Fibroblast of peridontal ligament (primary cell): ENCODE measurements around the gene UPP2.

ENCODE experiments used
- DNase-seq: peaks from one replicate; pipeline ENCODE4 v3.0.0-alpha.2; 2010; ENCODE audit errors: extremely low read depth

UPP2 gene

GRCh38 chr2:158101384-158101926 lies at the start of gene UPP2:
UPP2 (plus strand) TSS chr2:158101876; CDS start chr2:158102064, 188 bp downstream.
- no peak for DNase-seq

DNA sequence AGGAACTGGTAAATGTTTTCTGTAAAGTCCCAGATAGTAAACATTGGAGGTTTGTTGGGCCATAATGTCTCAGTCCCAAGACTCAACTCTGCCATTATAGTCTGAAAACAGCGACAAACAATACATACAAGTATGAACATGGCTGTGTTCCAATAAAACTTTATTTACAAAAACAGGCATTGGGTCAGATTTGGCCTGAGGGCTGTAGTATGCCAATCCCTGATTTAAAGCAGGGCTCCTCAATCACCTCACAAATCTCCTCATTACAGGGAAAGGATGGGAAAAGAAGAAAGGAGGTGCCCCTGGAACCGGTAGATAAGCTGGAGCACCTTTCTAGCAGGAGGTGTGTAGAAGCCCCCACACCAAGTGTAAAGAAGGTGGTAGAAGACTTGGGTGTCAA lies 48.9 kb upstream of the UPP2 start:
- no peak for DNase-seq

DNA sequence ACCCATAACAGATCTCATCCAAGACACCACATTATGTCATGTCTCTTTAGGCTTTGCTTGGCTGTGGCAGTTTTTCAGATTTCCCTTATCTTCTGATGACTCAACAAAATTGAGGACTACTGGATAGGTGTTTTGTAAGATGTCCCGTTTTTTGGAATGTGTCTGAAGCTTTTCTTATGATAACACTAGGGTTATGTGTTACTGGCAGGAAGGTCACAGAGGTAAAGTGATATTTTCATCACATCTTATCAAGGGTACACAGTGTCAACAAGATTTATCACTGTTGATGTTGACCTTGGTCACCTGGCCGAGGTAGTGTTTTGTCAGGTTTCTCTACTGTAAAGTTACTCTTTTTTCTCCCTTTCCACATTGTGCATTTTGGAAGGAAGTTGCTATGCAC lies 44.8 kb upstream of the UPP2 start:
- DNase-seq, result no peak

- DNase-seq, result no peak
Measured at GRCh38 chr2:158060160-158060834, 41.4 kb upstream of the UPP2 start.

DNA sequence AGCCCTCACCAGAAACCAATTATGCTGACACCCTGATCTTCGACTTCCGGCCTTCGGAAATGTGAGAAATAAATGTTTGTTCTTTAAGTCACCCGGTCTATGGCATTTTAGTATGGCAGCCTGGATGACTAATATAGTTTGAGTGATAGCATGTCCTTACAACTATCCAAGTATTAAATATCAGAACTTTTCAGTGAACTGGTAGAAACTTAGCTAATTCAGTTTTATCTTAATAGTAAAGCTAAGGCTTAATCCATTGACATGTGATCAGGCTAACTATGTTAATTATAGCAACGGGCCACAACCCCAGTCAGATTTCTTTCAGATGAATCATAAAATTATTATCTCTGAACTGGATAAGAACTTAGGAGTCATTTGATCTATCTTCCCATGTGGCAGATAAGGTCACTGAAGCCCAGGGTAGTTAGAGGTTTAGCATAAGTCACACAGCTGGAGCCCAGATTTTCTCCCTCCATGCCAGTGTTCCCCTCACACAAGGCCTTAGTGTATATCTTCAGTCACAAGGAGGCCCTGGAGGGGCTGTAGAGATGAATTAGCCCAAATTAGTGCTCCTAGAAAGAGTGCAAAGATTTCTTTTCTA lies 40.7 kb upstream of the UPP2 start:
- peak; percentile 59 for DNase-seq

DNA sequence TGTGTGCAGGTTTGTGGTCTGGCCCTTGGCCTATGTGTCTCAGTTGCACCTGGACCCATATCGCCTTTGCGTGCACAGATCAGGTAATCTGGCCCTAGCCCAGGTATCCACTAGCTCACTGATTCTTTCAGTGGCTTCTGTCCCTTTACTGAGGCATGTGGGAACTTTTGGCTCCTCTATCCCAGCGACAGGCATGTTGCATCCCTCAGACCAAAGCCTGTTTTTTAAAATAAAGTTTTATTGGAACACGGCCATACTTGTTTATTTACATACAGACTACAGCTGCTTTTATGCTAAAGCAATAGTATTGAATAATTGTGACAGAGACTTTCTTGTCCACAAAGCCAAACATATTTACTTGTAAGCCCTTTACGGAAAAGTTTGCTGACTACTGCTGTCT lies 39.9 kb upstream of the UPP2 start:
- DNase-seq, result no peak

- no peak for DNase-seq
Measured at GRCh38 chr2:158066046-158066713, 35.5 kb upstream of the UPP2 start.

DNA sequence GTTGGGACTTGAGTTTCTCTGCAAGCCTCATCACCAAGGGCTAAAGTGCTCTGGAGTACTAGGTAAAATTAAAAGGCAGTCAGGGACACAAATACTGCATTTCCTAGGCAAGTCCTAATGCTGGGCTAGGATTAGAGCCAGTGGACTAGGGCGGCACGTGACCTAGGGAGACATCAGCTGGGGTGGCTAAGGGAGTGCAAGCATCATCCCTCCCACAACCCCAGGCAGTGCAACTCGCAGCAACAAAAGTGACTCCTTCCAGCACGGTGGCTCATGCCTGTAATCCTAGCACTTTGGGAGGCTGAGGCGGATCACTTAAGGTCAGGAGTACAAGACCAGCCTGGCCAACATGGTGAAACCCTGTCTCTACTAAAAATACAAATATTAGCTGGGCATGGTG lies 30.7 kb upstream of the UPP2 start:
- DNase-seq, result no peak

GRCh38 chr2:158072361-158072760 lies 29.3 kb upstream of the UPP2 start:
- no peak for DNase-seq

- peak; percentile 3 for DNase-seq
Measured at GRCh38 chr2:158079672-158080071, 22.0 kb upstream of the UPP2 start.

DNA sequence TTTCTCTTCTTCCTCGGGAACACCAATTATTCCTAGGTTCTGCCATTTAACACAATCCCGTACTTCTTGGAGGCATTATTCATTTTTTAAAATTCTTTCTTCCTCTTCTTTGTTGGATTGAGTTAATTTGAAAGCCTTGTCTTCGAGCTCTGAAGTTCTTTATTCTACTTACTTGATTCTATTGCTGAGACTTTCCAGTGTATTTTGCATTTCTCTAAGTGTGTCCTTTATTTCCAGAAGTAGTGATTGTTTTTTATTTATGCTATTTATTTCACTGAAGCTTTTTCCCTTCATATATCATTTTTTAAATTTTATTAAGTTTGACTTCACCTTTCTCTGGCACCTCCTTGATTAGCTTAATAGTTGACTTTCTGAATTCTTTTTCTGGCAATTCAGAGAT lies 13.6 kb upstream of the UPP2 start:
- no peak for DNase-seq

DNA sequence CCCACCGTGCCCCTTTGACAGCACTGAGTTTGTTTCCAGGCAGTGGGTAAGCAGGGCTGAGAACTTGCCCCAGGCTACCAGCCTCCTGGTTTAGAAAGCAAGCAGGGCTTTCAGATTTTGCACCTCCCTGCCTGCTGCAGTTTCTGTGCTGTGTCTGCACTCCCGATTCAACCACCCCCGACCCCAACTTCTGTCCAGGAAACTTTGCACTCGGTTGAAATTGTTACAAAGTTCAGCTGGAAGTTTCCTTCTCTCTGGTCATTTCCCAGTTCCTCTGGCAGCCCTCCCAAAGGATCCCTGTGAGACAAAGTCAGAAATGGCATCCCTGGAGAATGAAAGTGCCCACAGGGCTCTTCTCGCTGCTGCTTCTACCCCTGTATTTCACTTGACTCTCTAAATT lies 12.4 kb upstream of the UPP2 start:
- DNase-seq, result no peak

- DNase-seq, result no peak
Measured at GRCh38 chr2:158091647-158092046, 10.0 kb upstream of the UPP2 start.

- no peak for DNase-seq
Measured at GRCh38 chr2:158094487-158095092, 7.1 kb upstream of the UPP2 start.

DNA sequence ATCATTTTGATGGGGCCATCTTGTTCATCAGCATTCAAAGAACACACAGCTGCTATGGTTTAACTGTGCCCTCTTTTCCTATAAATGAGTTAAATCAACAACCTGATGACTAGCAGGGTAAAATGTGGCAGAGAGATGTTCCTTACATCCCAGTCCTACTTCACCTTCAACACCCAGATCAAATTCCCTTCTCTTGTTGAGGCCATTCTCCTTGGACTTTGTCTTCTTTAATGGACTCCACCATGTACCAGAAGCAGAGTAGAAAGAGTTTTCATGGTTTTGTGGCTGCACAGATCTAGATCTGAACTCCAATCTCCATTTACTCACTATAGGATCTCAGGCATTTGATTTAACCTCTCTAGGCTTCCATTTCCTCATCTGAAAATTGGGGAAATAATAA lies 6.4 kb upstream of the UPP2 start:
- no peak for DNase-seq

- no peak for DNase-seq
Measured at GRCh38 chr2:158095912-158096311, 5.8 kb upstream of the UPP2 start.

GRCh38 chr2:158097481-158097880 lies 4.2 kb upstream of the UPP2 start:
- no peak for DNase-seq

- DNase-seq, result no peak
Measured at GRCh38 chr2:158098178-158098577, 3.5 kb upstream of the UPP2 start.

DNA sequence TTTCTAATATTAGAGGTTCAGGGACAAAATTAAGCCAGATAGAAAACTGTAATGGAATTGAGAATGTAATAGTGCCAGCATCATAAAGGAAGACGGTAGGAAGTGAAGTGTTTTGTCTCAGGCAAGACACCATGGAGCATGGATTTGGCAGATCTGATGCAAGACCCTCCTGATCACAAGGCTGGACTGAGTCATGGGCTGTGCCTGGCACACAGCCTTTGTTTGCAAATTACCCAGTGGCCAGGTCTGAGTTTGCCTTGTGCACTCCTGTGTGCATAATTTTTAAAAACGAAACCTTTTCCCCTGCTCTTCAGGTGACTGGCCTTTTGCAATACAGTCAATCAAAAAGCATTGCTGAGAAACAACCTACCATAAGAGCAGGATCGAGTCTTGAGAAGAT lies 2.0 kb upstream of the UPP2 start:
- DNase-seq, result peak; percentile 24

- DNase-seq, result no peak
Measured at GRCh38 chr2:158100411-158100810, 1.3 kb upstream of the UPP2 start.

GRCh38 chr2:158102446-158102845 lies 770 bp downstream of the UPP2 start:
- no peak for DNase-seq

DNA sequence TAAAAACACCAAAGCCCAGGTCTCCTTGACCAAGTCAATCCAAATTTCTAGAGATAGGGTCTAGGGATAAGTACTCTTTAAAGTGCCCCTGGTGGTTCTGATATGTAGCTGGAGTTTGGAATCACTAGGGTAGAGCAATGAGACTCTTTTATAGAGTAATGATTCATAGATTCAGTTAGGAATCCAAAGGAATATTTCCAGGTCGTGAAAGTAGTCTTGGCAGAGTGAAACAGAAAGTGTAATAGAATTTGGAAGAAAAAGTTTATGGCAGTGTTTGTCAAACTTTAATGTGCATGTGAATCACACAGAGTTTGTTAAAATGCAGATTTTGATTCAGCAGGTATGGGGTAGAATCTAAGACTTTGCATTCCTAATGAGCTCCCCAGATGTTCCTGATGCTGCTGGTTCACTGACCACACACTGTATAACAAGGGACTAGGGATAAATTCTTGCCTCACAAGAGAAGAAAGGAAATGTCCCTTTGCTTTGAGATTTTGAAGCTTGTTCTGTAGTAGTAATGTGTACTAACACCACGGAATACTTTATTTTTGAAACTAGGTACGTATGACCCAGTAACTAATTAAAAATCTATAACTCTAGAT lies 1.8 kb downstream of the UPP2 start:
- DNase-seq, result peak; percentile 2
